ENCODE results near the gene C3.

GRCh38 chr19:6744381-6745301, 24.2 kb upstream of the C3 start:
- TF ChIP-seq CTCF (IDR thresholded peaks at IDR 0.05 in 8 of 11, conservative IDR thresholded peaks at IDR 0.05 in 3 of 11) (no peak), POLR2A (IDR thresholded peaks at IDR 0.05) (no peak)

All from spleen (tissue), 7 donors.